Erythroblast (primary cell): Measurements from ENCODE around the gene TEF.
"Not testable (repeated sequence)": the region's sequence is repeated elsewhere in the genome, so short reads cannot be mapped to it uniquely, and the experiment has no call there.

Source experiments
- DNase-seq, 2 experiments: peaks; one replicate each; lab custom pipeline; 2025; lab: John Stamatoyannopoulos, UW
- GATA1 ChIP-seq: IDR thresholded peaks from 2 replicates; pipeline ENCODE4 v1.6.1; 2011; ENCODE audit warnings: low read depth, mild to moderate bottlenecking, control low read depth, low read length, moderate library complexity
- POLR2A ChIP-seq: IDR thresholded peaks from 2 replicates; pipeline ENCODE4 v1.6.1; 2011; ENCODE audit warnings: mild to moderate bottlenecking, low read length

The TEF gene

GRCh38 chr22:41382610-41383009 lies 868 bp downstream of the TEF start:
- DNase-seq: no peak
- TF ChIP-seq POLR2A (no peak), GATA1 (no peak)

GRCh38 chr22:41383085-41383484 lies 1.3 kb downstream of the TEF start:
- TF ChIP-seq GATA1 (no peak), POLR2A (no peak)

GRCh38 chr22:41384128-41384527 lies 2.4 kb downstream of the TEF start:
- DNase-seq: no peak
- TF ChIP-seq POLR2A (no peak), GATA1 (no peak)

More at GRCh38 chr22:41383085-41383484, 1.3 kb downstream of the TEF start:
- DNase-seq: no peak

- TF ChIP-seq GATA1 (no peak), POLR2A (no peak)
- no peak for DNase-seq
These were observed 5.6 kb downstream of the TEF start for GRCh38 chr22:41387341-41387740.

- no peak for TF ChIP-seq POLR2A
- TF ChIP-seq GATA1: no peak
- no peak for DNase-seq
These were observed 12.2 kb downstream of the TEF start for GRCh38 chr22:41394012-41394356.

- no peak for DNase-seq
- TF ChIP-seq GATA1 (no peak), POLR2A (no peak)
These were observed 13.9 kb downstream of the TEF start for GRCh38 chr22:41395531-41396240.

- TF ChIP-seq POLR2A: no peak
- no peak for TF ChIP-seq GATA1
These were observed 15.5 kb downstream of the TEF start for GRCh38 chr22:41397143-41397811.

GRCh38 chr22:41398921-41399320 lies 17.2 kb downstream of the TEF start:
- no peak for DNase-seq
- no peak for TF ChIP-seq GATA1
- no peak for TF ChIP-seq POLR2A

More at GRCh38 chr22:41397143-41397811, 15.5 kb downstream of the TEF start:
- no peak for DNase-seq

- no peak for DNase-seq
- no peak for TF ChIP-seq POLR2A
- TF ChIP-seq GATA1: no peak
These were observed 20.3 kb downstream of the TEF start for GRCh38 chr22:41401781-41402648.

- DNase-seq: not testable (repeated sequence)
These were observed 21.1 kb downstream of the TEF start for GRCh38 chr22:41402851-41403250.

GRCh38 chr22:41403532-41404318 lies 22.0 kb downstream of the TEF start:
- TF ChIP-seq POLR2A: no peak
- TF ChIP-seq GATA1: no peak
- peak; percentile 86 to 92 for DNase-seq

- TF ChIP-seq GATA1: no peak
- TF ChIP-seq POLR2A: no peak
- DNase-seq: no peak
These were observed 23.8 kb downstream of the TEF start for GRCh38 chr22:41405588-41405987.

GRCh38 chr22:41406410-41406809 lies 24.7 kb downstream of the TEF start:
- TF ChIP-seq POLR2A (no peak), GATA1 (no peak)
- no peak for DNase-seq
